Activated B cell treated with CpG ODN at 0.5 μM for 24 hours (primary cell): Measurements from ENCODE around the gene ZNF518B. TPM values are rescaled to one million over a fixed set of nuclear protein-coding genes. Genes with fewer than 3 reads are reported as not detected.
A peak's percentile ranks its signal among the peaks of the same experiment; 100 is the strongest.

Experiments used
- ATAC-seq: fragments of 200-7000 bp; cut with Tn5 transposase; one replicate; pipeline ENCODE4 v1.10.0; 2021; ENCODE audit warnings: low read depth, mild to moderate bottlenecking, moderate library complexity
- CTCF ChIA-PET: fragments of 350-600 bp; sonication (Branson Sonifier 250); formaldehyde crosslinking; loops from one replicate; lab custom pipeline; 2021; ENCODE audit warnings: antibody characterized with exemption; lab: Charles Lee
- POLR2A ChIA-PET: fragments of 350-600 bp; sonication (Branson Sonifier 250); formaldehyde crosslinking; loops from one replicate; lab custom pipeline; 2021; ENCODE audit warnings: antibody characterized with exemption; lab: Charles Lee
- DNase-seq: peaks from one replicate; pipeline ENCODE4 v3.0.0; 2022
- H3K27ac Mint-ChIP-seq: one replicate; pipeline ENCODE4 v1.8.0; 2020; ENCODE audit warnings: mixed read lengths
- H3K27me3 Mint-ChIP-seq: one replicate; pipeline ENCODE4 v1.8.0; 2021; ENCODE audit warnings: mixed read lengths
- H3K36me3 Mint-ChIP-seq: one replicate; pipeline ENCODE4 v1.8.0; 2021; ENCODE audit warnings: low read depth, mixed read lengths
- H3K4me1 Mint-ChIP-seq: one replicate; pipeline ENCODE4 v1.8.0; 2021; ENCODE audit warnings: mixed read lengths
- H3K4me3 Mint-ChIP-seq: one replicate; pipeline ENCODE4 v1.8.0; 2020; ENCODE audit warnings: mild to moderate bottlenecking, mixed read lengths
- H3K9me3 Mint-ChIP-seq: one replicate; pipeline ENCODE4 v1.8.0; 2020; ENCODE audit warnings: mixed read lengths
- CTCF ChIP-seq: fragments of 200-600 bp; IDR thresholded peaks from one replicate; pipeline ENCODE4 v1.8.0; 2022; ENCODE audit warnings: antibody characterized with exemption, mild to moderate bottlenecking
- intact Hi-C: fragments of 100-400 bp; cut with micrococcal nuclease; formaldehyde crosslinking; loops from one replicate; pipeline ENCODE4 v1.15.1; 2024
- total RNA-seq: library from RNA; stranded (reverse); gene quantifications from 2 replicates; pipeline ENCODE4 v1.2.3, GENCODE V29; 2022

Gene ZNF518B
- 26.8 and 29.9 TPM in 2 replicates for total RNA-seq

GRCh38 chr4:10457255-10457801 lies at the start of gene ZNF518B:
Gene ZNF518B (minus strand): TSS chr4:10457426. CDS start chr4:10446328, 11,098 bp downstream.
- H3K36me3 Mint-ChIP-seq, result peaks cover 26% of the 10 kb centered on the region
- H3K27ac Mint-ChIP-seq, result peak within 1 kb of the TSS; percentile 85
- H3K4me3 Mint-ChIP-seq, result peak within 1 kb of the TSS; percentile 87
- H3K27me3 Mint-ChIP-seq, result peaks cover 24% of the 10 kb centered on the region
- ChIA-PET POLR2A (interaction anchor here (0.5 to 2.3 kb wide), 7 partner anchors 23 to 1011 kb away, joined by 3 to 23 read pairs (median 6); partner anchors contain the start of gene WDR1), CTCF (interaction anchor here (0.6 kb wide), 1 partner anchor 97 kb away, joined by 3 read pairs; no protein-coding TSS in a partner anchor)
- TF ChIP-seq CTCF, result no peak
- H3K4me1 Mint-ChIP-seq, result peaks cover 41% of the 10 kb centered on the region
- peak; percentile 69 for ATAC-seq
- intact Hi-C loops, result loop anchor here (1.0 to 5.0 kb wide), 5 partner anchors 44 to 1015 kb away; no protein-coding TSS in a partner anchor
- peaks cover 3% of the 10 kb centered on the region for H3K9me3 Mint-ChIP-seq
- peak; percentile 85 for DNase-seq

- Mint-ChIP-seq H3K27me3 (no peaks in the 10 kb centered on the region), H3K27ac (no peak overlapping the region), H3K4me1 (peaks cover 4% of the 10 kb centered on the region), H3K36me3 (peaks cover 2% of the 10 kb centered on the region), H3K9me3 (peaks cover 5% of the 10 kb centered on the region), H3K4me3 (no peak overlapping the region)
- no peak for ATAC-seq
- no peak for DNase-seq
- intact Hi-C loops, result no loop called here
- no peak for TF ChIP-seq CTCF
- ChIA-PET CTCF (no interaction called here), POLR2A (no interaction called here)
Measured at GRCh38 chr4:10506077-10506476, 48.9 kb upstream of the ZNF518B start.

GRCh38 chr4:10504570-10505179 lies 47.4 kb upstream of the ZNF518B start:
- ATAC-seq, result no peak
- no peak for DNase-seq
- TF ChIP-seq CTCF, result no peak
- Mint-ChIP-seq H3K4me3 (no peak overlapping the region), H3K9me3 (peaks cover 5% of the 10 kb centered on the region), H3K4me1 (peaks cover 4% of the 10 kb centered on the region), H3K27ac (no peak overlapping the region), H3K27me3 (no peaks in the 10 kb centered on the region), H3K36me3 (peaks cover 2% of the 10 kb centered on the region)
- ChIA-PET CTCF (no interaction called here), POLR2A (no interaction called here)
- intact Hi-C loops, result no loop called here

GRCh38 chr4:10502717-10503116 lies 45.5 kb upstream of the ZNF518B start:
- POLR2A ChIA-PET, result no interaction called here
- CTCF ChIA-PET, result no interaction called here
- Mint-ChIP-seq H3K36me3 (peaks cover 2% of the 10 kb centered on the region), H3K9me3 (peaks cover 5% of the 10 kb centered on the region), H3K27ac (no peak overlapping the region), H3K4me3 (no peak overlapping the region), H3K27me3 (no peaks in the 10 kb centered on the region), H3K4me1 (peaks cover 4% of the 10 kb centered on the region)
- ATAC-seq (no peak), DNase-seq (no peak)
- intact Hi-C loops, result no loop called here
- no peak for TF ChIP-seq CTCF

GRCh38 chr4:10500776-10501175 lies 43.5 kb upstream of the ZNF518B start:
- intact Hi-C loops, result no loop called here
- Mint-ChIP-seq H3K27ac (no peak overlapping the region), H3K4me3 (no peak overlapping the region), H3K9me3 (no peaks in the 10 kb centered on the region), H3K36me3 (no peaks in the 10 kb centered on the region), H3K27me3 (no peaks in the 10 kb centered on the region), H3K4me1 (no peaks in the 10 kb centered on the region)
- DNase-seq (no peak), ATAC-seq (no peak)
- no peak for TF ChIP-seq CTCF
- ChIA-PET POLR2A (no interaction called here), CTCF (no interaction called here)
